Measurements from ENCODE around the gene C3orf18.

The C3orf18 gene

GRCh38 chr3:50608278-50608677, 40.7 kb upstream of the C3orf18 start:
- no peak overlapping the region for H3K4me3 ChIP-seq (ENCODE audit: low read length)
- TF ChIP-seq ZNF274 (IDR thresholded peaks at IDR 0.05; ENCODE audit: low read depth, low read length) = no peak

DNA sequence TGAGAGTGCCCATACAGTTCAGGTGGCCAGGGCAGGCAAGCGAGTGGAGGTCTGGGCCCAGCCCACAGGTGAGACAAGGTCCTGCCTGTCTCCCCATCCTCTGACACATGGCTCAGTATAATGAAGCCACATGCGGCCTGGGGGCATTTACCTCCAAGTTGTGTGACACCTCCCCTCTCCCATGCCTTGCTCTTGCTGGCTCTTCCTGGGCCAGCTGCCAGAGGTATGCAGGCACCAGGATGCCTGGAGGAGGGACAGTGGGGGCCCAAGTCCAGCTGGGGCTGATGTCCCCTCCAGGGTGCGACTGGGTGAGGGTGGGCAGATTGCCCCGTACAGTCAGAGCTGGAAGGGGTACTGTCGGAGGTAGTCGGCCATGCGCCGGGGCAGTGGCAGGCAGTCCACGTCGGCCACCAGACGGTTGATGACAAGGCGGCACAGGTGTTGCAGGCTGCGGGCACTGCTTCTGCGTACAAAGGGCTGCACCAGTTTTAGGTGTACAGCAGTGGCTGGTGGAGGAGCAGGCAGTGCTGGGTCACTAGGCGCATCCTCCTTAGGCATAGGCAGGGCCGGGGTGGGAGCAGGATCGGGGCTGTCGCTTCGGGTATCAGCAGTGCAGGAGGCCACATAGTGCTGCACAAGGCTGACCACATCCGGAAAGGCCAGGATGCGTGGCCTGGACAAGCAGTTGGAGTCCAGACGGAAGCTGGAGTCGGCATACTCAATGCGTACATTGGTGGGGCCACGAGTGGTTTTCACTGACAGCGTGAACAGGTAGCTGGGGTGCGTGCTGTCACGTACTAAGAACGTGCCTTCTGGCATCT, 39.9 kb upstream of the C3orf18 start:
- H3K4me3 ChIP-seq (ENCODE audit: low read length) = no peak overlapping the region
- TF ChIP-seq ZNF274 (IDR thresholded peaks at IDR 0.05; ENCODE audit: low read depth, low read length) = no peak

DNA sequence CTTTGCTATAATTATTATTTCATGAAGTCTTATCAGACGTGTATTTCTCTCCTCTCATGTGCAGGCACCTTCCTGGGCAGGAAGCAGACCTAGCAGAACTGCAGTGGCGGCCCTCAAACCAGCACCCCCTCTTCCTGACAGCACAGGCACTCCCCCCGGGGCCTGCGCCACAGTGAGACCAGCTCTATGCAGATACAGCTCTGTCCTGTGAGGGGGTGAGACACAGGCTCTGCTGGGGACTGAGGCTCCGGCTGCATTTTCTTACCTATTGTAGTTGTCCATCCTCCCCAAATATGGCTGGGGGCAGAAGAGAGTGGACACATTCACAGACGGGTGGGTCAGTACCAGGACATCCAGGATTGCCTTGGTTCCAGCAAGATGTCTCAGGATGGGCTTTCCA, 39.0 kb upstream of the C3orf18 start:
- no peak for TF ChIP-seq ZNF274 (IDR thresholded peaks at IDR 0.05; ENCODE audit: low read depth, low read length)
- no peak overlapping the region for H3K4me3 ChIP-seq (ENCODE audit: low read length)

DNA sequence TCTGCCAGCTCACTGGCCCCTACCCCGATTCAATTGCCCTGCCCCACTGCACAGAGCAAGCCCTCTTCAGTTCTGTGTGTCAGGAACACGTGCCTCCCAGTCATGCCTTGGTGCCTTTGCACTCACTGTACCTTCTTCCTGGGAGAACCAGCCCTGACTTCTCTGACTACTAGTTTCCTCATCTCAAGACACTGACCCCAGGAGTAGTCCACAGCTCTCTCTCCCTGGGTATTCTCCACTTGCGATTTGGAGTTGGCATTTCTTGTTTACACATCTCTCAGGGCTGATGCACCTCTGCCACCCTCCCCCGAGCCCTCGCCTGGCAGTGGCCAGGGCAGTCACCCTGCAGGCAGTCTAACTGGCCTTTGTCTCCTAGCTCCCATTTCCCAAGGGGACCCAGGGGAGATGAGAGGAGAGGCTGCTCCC, 38.4 kb upstream of the C3orf18 start:
- TF ChIP-seq ZNF274 (IDR thresholded peaks at IDR 0.05; ENCODE audit: low read depth, low read length) = no peak
- no peak overlapping the region for H3K4me3 ChIP-seq (ENCODE audit: low read length)

- TF ChIP-seq ZNF274 (IDR thresholded peaks at IDR 0.05; ENCODE audit: low read depth, low read length) = no peak
- no peak overlapping the region for H3K4me3 ChIP-seq (ENCODE audit: low read length)
Measured at GRCh38 chr3:50604628-50605588, 37.4 kb upstream of the C3orf18 start.

DNA sequence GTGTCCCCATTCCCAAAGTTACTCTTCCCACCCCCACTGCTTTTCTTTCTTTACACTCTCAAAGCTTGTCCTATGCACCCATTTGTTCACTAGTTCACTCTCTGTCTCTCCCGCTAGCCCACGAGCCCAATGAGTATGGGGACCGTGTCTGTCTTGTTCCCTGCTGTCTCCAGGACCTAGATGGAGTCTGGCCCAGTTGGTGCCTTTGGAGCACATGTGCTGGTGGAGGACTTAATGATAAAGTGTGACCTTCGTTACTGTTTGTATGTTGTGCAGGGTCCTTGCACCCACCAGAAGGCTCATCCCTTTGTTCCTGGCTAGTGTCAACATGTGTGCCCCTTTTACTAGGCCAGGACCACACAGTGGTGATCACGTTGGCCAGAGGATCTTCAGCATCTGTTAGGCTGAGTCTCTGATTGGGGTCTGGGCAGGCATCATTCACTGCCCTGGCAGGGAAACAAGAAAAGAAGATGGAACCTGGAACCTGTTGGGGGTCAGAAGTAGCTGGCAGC, 36.6 kb upstream of the C3orf18 start:
- TF ChIP-seq ZNF274 (IDR thresholded peaks at IDR 0.05; ENCODE audit: low read depth, low read length) = no peak
- H3K4me3 ChIP-seq (ENCODE audit: low read length) = no peak overlapping the region

- TF ChIP-seq ZNF274 (IDR thresholded peaks at IDR 0.05; ENCODE audit: low read depth, low read length) = no peak
- H3K4me3 ChIP-seq (ENCODE audit: low read length) = no peak overlapping the region
Measured at GRCh38 chr3:50603261-50604109, 35.9 kb upstream of the C3orf18 start.

GRCh38 chr3:50602595-50603191, 35.1 kb upstream of the C3orf18 start:
- H3K4me3 ChIP-seq (ENCODE audit: low read length) = no peak overlapping the region
- TF ChIP-seq ZNF274 (IDR thresholded peaks at IDR 0.05; ENCODE audit: low read depth, low read length) = no peak

DNA sequence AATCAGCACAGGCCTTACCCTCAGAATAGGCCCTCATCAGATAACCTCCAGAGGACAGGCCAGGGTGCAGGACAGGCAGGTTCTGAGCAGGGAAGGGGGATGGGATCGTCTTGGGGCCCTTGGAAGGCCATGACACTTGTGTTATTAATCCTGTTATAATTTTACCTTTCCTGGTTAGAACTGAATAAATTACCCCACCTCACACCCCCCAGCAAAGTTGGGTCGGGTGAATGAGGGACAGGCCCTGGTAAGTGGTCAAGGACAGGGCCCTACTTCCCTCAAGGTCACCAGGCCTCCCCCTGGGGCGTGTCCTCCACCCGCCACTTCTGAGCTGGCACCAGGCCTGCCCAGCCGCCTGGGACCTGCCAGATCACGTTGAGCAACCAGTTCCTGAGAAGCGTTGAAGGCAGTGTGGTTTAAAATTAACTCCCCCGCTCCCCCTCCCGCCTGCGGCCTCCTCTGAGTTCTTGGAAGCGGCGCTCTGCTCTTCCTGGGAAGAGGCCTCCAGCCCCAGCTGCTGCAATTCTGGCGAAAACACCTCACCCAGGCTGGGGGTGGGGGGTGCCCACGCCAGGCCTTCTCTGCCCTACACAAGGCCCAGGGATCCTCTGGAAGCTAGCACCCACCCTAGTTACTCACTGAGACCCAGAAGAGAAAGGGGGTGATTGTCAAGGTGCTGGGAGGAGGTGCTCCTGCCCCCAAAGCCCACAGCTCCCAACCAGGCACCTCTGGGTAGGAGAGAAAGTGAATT, 33.5 kb upstream of the C3orf18 start:
- no peak overlapping the region for H3K4me3 ChIP-seq (ENCODE audit: low read length)
- TF ChIP-seq ZNF274 (IDR thresholded peaks at IDR 0.05; ENCODE audit: low read depth, low read length) = no peak

DNA sequence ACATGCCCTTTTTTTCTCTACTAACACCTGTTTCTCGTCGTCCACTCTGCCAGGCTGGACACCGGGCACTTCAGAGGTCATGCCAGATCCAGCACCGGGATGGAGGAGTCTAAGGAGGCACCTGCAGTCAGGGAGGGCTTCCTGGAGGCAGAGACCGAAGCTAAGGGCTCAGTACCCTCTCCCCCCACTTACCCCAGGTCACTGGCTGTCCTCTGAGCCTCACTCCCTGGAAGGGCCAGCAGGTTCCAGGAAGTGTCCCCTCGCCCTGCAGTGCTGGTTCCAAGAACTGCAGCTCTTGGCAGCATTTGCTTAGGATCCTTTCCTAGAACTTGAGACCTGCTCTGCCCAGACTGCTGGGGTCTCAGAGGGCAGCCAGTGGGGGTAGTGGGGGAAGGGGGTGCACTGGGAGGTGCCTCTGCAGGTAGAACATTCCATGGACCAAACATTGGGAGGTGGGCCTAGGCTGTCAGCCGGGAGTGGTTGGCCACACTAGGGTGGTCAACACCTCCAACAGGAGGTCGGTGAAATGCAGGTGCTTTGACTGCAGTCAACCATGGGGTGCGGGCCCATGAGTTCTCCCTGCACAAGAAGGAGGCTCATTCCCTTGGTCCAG, 32.7 kb upstream of the C3orf18 start:
- H3K4me3 ChIP-seq (ENCODE audit: low read length) = no peak overlapping the region
- no peak for TF ChIP-seq ZNF274 (IDR thresholded peaks at IDR 0.05; ENCODE audit: low read depth, low read length)

- TF ChIP-seq ZNF274 (IDR thresholded peaks at IDR 0.05; ENCODE audit: low read depth, low read length) = no peak
- no peak overlapping the region for H3K4me3 ChIP-seq (ENCODE audit: low read length)
Measured at GRCh38 chr3:50599716-50600118, 32.2 kb upstream of the C3orf18 start.

DNA sequence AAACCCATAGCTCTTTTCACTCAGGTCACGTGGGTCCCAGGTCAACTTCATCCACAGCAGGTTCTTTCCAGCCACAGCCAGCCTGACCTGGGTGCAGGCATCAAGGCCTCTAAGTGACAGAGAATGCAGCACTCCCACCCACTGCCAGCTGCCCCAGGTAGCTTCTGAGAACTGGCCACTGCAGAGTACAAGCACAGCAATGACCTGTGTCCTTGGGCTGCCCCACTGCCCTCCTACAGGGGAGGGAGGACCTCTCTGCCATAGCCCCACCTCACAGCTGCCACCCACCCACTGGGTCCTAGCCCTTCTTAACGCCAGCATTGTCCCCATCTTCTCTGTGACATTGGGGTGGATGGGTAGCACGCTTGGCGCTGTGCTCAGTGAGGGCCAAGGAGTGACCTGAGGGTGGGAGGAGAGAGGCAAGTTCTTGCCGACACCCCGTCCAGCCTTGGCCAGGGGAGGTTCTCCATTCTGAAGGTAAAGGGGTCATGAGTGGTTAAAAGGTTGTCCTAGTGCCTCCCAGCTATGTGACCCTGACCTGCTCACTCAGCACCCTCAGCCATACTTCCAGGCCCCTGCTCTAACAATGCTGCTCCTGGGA, 31.7 kb upstream of the C3orf18 start:
- H3K4me3 ChIP-seq (ENCODE audit: low read length) = no peak overlapping the region
- no peak for TF ChIP-seq ZNF274 (IDR thresholded peaks at IDR 0.05; ENCODE audit: low read depth, low read length)
